22Rv1 (cell line): ENCODE results near the gene GANC.

Source experiments
- CTCF ChIP-seq: fragments of 450-650 bp; IDR thresholded peaks from 2 replicates; pipeline ENCODE4 v1.5.1; 2017; ENCODE audit warnings: mild to moderate bottlenecking
- ZFX ChIP-seq: fragments of 450-650 bp; IDR thresholded peaks from 2 replicates; pipeline ENCODE4 v1.6.1; 2017; ENCODE audit warnings: antibody characterized with exemption, borderline replicate concordance

- TF ChIP-seq CTCF (no peak), ZFX (no peak)
Measured at GRCh38 chr15:42405863-42406482, 133.0 kb downstream of the GANC start.
